Fibroblast of pulmonary artery (primary cell): ENCODE measurements around the gene CTBP2.

Experiments used
- DNase-seq: peaks from one replicate; pipeline ENCODE4 v3.0.0-alpha.2; 2010; ENCODE audit warnings: low read depth
- H3K4me3 ChIP-seq: replicated peaks from 2 replicates; pipeline ENCODE4 v1.5.1; 2011; ENCODE audit warnings: low read depth, mild to moderate bottlenecking, control low read depth, low read length, moderate library complexity
- TF ChIP-seq, protein P1 (sequence below): IDR thresholded peaks from 2 replicates; pipeline ENCODE4 v1.5.1; 2011; ENCODE audit warnings: mild to moderate bottlenecking, control low read depth, low read length, inconsistent platforms; ENCODE audit errors: missing control alignments

Gene CTBP2

GRCh38 chr10:125192620-125193019, 32.3 kb upstream of the CTBP2 start:
- H3K4me3 ChIP-seq = no peak overlapping the region
- no peak for DNase-seq
- TF ChIP-seq, protein P1, sequence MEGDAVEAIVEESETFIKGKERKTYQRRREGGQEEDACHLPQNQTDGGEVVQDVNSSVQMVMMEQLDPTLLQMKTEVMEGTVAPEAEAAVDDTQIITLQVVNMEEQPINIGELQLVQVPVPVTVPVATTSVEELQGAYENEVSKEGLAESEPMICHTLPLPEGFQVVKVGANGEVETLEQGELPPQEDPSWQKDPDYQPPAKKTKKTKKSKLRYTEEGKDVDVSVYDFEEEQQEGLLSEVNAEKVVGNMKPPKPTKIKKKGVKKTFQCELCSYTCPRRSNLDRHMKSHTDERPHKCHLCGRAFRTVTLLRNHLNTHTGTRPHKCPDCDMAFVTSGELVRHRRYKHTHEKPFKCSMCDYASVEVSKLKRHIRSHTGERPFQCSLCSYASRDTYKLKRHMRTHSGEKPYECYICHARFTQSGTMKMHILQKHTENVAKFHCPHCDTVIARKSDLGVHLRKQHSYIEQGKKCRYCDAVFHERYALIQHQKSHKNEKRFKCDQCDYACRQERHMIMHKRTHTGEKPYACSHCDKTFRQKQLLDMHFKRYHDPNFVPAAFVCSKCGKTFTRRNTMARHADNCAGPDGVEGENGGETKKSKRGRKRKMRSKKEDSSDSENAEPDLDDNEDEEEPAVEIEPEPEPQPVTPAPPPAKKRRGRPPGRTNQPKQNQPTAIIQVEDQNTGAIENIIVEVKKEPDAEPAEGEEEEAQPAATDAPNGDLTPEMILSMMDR = no peak

GRCh38 chr10:125192005-125192404, 31.6 kb upstream of the CTBP2 start:
- TF ChIP-seq, protein P1 = no peak
- no peak overlapping the region for H3K4me3 ChIP-seq
- no peak for DNase-seq

DNA sequence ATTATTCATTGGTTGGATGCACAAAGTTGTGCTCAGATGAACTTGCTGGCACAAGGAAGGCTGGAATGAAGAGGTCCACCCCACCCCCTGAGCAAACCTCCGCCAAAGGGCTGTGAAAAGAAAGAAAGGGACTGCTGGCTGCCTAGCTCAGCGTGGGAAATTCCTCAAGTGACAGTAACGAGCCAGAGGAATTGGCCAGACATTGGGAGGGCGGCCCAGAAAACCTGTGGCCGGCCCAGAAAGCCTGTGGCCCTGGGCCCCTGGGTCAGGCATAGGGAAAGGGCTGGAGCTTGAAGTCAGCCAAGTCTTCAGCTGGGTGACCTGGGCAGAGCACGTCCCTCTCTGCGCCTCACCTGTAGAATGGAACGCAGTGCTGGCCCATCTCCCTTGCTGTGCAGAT, 30.6 kb upstream of the CTBP2 start:
- no peak overlapping the region for H3K4me3 ChIP-seq
- TF ChIP-seq, protein P1 = no peak
- no peak for DNase-seq

DNA sequence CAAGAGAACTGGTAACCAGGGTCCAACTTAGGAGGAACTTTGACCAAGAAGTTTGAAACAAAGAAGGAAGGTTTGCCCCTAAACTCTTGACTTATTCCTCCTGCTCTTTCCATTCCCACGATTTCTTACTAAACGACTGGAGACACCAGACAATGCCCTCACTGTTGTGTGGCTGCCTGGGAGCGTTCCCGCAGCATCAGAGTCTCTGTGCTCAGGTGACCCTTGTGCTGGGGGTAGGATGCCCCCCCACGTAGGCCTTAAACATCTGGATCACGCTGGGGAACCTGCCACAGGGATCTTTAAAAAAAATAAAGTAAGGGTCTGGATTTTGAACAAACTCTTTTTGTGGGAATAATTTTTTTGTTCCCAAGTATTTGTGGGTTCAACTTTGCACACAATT, 30.1 kb upstream of the CTBP2 start:
- H3K4me3 ChIP-seq = no peak overlapping the region
- DNase-seq = no peak
- TF ChIP-seq, protein P1 = no peak

GRCh38 chr10:125189162-125189561, 28.8 kb upstream of the CTBP2 start:
- DNase-seq = no peak
- no peak overlapping the region for H3K4me3 ChIP-seq
- TF ChIP-seq, protein P1 = no peak

- no peak for DNase-seq
- TF ChIP-seq, protein P1 = no peak
- H3K4me3 ChIP-seq = no peak overlapping the region
Observed at GRCh38 chr10:125187238-125188194, 27.2 kb upstream of the CTBP2 start.
